ES-I3 (cell line): ENCODE results near the gene VAMP4.
A peak's percentile ranks its signal among the peaks of the same experiment; 100 is the strongest.
"Not testable (repeated sequence)": the region's sequence is repeated elsewhere in the genome, so short reads cannot be mapped to it uniquely, and the experiment has no call there.

Experiments
- H3K36me3 ChIP-seq: 2 replicates; pipeline ENCODE4 v1.6.1; 2013; ENCODE audit warnings: mild to moderate bottlenecking, low read length, control low read depth, moderate library complexity; ENCODE audit not compliant: insufficient read depth
- H3K4me1 ChIP-seq: 2 replicates; pipeline ENCODE4 v1.6.1; 2013; ENCODE audit warnings: mild to moderate bottlenecking, control low read depth, low read length; ENCODE audit not compliant: insufficient read depth
- H3K9ac ChIP-seq: 2 replicates; pipeline ENCODE4 v1.6.1; 2013; ENCODE audit warnings: low read depth, mild to moderate bottlenecking, low read length, moderate library complexity
- H3K9me3 ChIP-seq: 2 replicates; pipeline ENCODE4 v1.6.1; 2013; ENCODE audit warnings: mild to moderate bottlenecking, low read length, moderate library complexity; ENCODE audit not compliant: control insufficient read depth, insufficient read depth

VAMP4 gene

GRCh38 chr1:171740356-171740863 is 1.5 kb downstream of the VAMP4 start:
- Histone ChIP-seq H3K36me3 (peaks cover 2% of the 10 kb centered on the region), H3K4me1 (peaks cover 27% of the 10 kb centered on the region), H3K9me3 (no peaks in the 10 kb centered on the region), H3K9ac (peak overlapping the region; percentile 23; the same call in 1 of the 2 replicates)

GRCh38 chr1:171739656-171740055 is 2.2 kb downstream of the VAMP4 start:
- Histone ChIP-seq H3K4me1 (peaks cover 27% of the 10 kb centered on the region), H3K36me3 (peaks cover 2% of the 10 kb centered on the region), H3K9ac (no peak overlapping the region), H3K9me3 (no peaks in the 10 kb centered on the region)

DNA sequence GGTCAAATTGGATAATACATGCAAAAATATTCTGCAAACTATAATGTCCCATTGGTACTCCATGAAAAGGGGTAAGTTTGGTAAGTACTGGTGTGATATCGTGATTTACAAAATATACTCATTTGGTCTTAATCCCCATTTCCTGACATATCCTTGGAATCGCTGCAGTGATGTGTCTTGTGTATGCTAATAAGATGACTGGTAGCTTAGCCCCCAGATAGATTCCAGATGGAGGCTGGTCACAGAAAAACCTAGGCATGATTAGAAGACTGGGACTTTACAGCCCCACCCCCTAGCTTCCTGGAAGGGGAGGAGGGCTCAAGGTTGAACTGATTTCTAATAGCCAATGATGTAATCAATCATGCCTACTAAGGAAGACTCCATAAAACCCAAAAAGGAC is 3.0 kb downstream of the VAMP4 start:
- H3K4me1 ChIP-seq, result peaks cover 21% of the 10 kb centered on the region
- H3K9me3 ChIP-seq, result no peaks in the 10 kb centered on the region
- peaks cover 2% of the 10 kb centered on the region for H3K36me3 ChIP-seq
- H3K9ac ChIP-seq, result no peak overlapping the region

DNA sequence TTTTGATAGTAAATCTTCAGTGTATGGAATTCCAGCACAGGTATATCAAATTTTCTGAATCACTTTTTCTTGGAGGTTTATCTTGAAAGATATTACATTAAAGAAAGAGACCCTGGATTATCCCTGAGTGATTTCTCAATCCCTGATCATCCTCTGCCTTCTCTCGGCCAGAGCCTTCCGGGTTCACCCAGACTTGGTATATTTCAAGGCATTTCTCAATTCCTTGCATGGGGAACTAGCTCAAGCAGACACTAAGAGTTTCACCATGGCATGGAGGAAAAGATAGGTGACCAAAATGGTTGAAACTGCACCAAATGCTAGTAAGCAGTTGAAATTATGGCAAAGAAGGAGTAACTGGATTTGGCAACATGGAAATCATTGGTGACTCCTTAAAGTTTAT is 5.7 kb downstream of the VAMP4 start:
- Histone ChIP-seq H3K9me3 (no peaks in the 10 kb centered on the region), H3K9ac (no peak overlapping the region), H3K4me1 (peaks cover 20% of the 10 kb centered on the region), H3K36me3 (peaks cover 2% of the 10 kb centered on the region)

DNA sequence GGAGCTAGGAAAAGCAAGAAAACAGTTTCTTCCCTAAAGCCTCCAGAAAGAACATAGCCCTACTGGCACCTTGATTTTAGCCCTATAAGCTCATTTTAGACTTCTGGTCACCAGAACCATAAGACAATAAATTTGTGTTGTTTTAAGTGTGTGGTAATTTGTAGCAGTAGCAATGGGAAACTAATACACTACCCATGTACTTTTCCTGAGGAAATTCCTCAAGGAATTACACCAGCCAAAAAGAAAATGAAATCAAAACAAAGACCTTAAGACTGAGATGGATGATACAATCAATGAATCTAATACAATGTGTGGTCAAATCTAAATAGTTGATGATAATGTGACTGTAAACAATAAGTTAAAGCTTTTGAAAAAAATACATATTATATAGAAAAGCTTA is 11.8 kb downstream of the VAMP4 start:
- Histone ChIP-seq H3K9ac (no peak overlapping the region), H3K9me3 (no peaks in the 10 kb centered on the region), H3K36me3 (no peaks in the 10 kb centered on the region), H3K4me1 (no peaks in the 10 kb centered on the region)

- Histone ChIP-seq H3K9ac (no peak overlapping the region), H3K9me3 (no peaks in the 10 kb centered on the region), H3K36me3 (no peaks in the 10 kb centered on the region), H3K4me1 (no peaks in the 10 kb centered on the region)
Measured at GRCh38 chr1:171727778-171728177, 14.1 kb downstream of the VAMP4 start.

DNA sequence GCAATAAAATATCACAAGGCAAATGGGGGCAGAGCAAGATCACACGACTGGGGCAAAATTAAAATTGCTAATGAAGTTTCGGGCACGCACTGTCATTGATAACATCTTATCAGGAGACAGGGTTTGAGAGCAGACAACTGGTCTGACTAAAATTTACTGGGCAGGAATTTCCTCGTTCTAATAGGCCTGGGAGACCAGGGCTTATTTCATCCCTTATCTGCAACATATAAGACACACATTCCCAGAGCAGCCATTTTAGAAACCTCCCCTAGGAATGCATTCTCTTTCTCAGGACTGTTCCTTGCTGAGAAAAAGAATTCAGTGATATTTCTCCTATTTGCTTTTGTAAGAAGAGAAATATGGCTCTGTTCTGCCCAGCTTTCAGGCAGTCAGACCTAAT is 18.7 kb downstream of the VAMP4 start:
- not testable (repeated sequence) for H3K9ac ChIP-seq, H3K4me1 ChIP-seq, H3K36me3 ChIP-seq, H3K9me3 ChIP-seq

DNA sequence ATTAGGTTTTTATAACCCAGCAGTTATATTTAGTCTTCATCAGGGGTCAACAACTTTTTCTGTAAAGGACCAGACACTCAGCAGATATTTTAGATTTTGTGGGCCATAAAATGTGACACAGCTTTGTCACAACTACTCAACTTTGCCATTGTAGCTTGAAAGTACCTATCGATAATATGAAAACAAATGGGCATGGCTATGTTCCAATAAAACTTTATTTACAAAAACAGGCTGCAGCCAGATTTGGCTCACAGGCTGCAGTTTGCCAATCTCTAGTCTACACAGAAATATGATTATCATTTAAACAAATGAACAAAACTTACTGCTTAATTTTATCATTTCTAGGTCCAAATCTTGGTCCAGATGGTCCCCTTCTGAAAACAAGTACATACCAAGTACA is 23.0 kb downstream of the VAMP4 start:
- H3K9ac ChIP-seq, result no peak overlapping the region
- no peaks in the 10 kb centered on the region for H3K36me3 ChIP-seq
- H3K9me3 ChIP-seq, result no peaks in the 10 kb centered on the region
- H3K4me1 ChIP-seq, result no peaks in the 10 kb centered on the region

DNA sequence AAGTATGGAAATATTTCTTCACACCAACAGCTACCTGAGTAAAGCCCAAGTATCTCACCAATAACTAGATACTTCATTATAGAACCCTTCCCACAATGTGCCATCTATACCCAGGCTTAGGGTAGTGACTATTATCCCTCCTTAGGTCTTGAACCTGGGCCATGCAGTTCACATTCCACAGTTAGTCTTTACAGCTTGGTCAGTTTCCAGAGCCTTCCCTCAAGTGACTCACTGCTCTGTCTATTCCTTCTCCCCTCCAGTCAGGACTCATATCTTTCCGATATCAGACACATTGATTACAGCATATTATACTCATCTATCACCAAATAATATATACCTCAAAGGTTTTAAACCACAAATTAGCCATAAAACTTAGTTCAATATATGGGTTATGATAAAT is 23.6 kb downstream of the VAMP4 start:
- no peaks in the 10 kb centered on the region for H3K36me3 ChIP-seq
- no peak overlapping the region for H3K9ac ChIP-seq
- H3K4me1 ChIP-seq, result no peaks in the 10 kb centered on the region
- H3K9me3 ChIP-seq, result no peaks in the 10 kb centered on the region

DNA sequence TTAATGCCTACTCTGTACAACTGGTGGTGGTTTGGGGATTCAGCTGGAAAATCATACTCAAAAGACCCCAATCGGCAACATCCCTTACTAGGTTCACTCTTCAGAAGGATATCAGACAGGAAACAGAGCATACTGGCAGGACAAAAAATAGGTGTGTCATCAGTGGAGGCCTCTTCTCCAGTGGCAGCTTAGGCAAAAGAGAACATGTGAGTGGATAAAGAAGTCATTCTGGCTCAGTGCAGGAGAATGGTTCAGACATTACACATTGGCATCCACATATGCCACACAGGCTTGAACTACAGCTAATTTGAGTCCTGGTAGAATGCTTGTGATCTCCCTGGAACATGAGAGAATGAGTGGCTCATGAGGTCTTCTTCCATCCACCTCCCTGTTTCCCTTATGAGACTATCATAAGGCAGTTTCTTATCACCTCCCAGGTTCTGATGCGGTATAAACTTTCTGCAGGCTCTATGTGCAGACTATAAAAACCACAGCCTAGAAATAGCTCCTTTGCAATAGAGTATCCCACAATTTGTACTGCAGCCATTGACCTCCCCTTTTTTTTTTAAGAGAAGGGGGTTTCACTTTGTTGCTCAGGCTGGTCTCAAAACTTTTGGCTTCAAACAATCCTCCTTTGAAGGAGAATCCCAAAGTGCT is 24.7 kb downstream of the VAMP4 start:
- Histone ChIP-seq H3K9me3 (no peaks in the 10 kb centered on the region), H3K9ac (no peak overlapping the region), H3K4me1 (no peaks in the 10 kb centered on the region), H3K36me3 (no peaks in the 10 kb centered on the region)

DNA sequence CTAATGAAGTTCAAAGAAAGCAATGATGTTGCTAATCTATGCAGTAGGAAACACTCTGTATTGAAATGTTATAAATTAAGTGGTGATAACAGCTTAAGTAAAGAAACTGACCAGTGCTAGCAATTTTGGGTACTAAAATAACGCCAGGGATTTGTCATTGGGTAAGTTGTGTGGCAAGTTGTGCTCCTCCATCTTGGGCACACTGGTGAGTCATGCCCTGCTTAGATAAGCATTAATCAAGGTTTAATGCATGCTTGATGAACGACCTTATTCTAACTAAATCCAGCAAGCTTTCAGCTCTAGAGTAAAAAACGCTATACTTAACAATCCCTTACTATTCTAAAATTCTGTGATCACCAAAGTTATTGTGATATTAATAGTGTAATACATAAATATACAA is 25.2 kb downstream of the VAMP4 start:
- Histone ChIP-seq H3K9ac (no peak overlapping the region), H3K4me1 (no peaks in the 10 kb centered on the region), H3K9me3 (no peaks in the 10 kb centered on the region), H3K36me3 (no peaks in the 10 kb centered on the region)

DNA sequence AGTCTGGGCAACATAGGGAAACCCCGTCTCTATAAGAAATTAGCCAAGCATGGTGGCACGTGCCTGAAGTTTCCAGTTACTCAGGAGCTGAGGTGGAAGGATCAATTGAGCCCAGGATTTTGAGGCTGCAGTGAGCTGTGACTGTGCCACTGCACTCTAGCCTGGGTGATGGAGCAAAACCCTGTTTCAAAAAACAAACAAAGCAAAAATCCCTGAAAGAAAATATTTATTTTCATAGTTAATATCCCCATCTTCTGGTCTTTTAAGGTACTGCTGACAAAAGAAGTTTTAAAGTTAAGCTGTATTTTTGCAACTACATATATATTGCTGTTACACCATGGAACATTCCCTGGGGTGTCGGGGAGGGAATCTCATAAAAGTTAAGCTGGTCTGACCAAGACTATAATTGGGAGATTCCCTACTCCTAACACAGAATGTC is 26.0 kb downstream of the VAMP4 start:
- Histone ChIP-seq H3K9me3 (no peaks in the 10 kb centered on the region), H3K9ac (no peak overlapping the region), H3K36me3 (no peaks in the 10 kb centered on the region), H3K4me1 (no peaks in the 10 kb centered on the region)

- H3K9me3 ChIP-seq, result no peaks in the 10 kb centered on the region
- H3K36me3 ChIP-seq, result no peaks in the 10 kb centered on the region
- H3K9ac ChIP-seq, result no peak overlapping the region
- no peaks in the 10 kb centered on the region for H3K4me1 ChIP-seq
Measured at GRCh38 chr1:171712341-171712740, 29.5 kb downstream of the VAMP4 start.

- H3K4me1 ChIP-seq, result no peaks in the 10 kb centered on the region
- H3K36me3 ChIP-seq, result no peaks in the 10 kb centered on the region
- no peaks in the 10 kb centered on the region for H3K9me3 ChIP-seq
- no peak overlapping the region for H3K9ac ChIP-seq
Measured at GRCh38 chr1:171711643-171712042, 30.2 kb downstream of the VAMP4 start.

GRCh38 chr1:171707583-171707982 is 34.3 kb downstream of the VAMP4 start:
- Histone ChIP-seq H3K36me3 (no peaks in the 10 kb centered on the region), H3K9ac (no peak overlapping the region), H3K4me1 (no peaks in the 10 kb centered on the region), H3K9me3 (no peaks in the 10 kb centered on the region)
